HG02938 (cell line): ENCODE data around the gene KXD1.

Experiments
- ATAC-seq: cut with Tn5 transposase; IDR thresholded peaks from one replicate; pipeline ENCODE4 v1.9.1; 2021; ENCODE audit warnings: mild to moderate bottlenecking, moderate library complexity; ENCODE audit not compliant: unreplicated experiment

KXD1 gene

DNA sequence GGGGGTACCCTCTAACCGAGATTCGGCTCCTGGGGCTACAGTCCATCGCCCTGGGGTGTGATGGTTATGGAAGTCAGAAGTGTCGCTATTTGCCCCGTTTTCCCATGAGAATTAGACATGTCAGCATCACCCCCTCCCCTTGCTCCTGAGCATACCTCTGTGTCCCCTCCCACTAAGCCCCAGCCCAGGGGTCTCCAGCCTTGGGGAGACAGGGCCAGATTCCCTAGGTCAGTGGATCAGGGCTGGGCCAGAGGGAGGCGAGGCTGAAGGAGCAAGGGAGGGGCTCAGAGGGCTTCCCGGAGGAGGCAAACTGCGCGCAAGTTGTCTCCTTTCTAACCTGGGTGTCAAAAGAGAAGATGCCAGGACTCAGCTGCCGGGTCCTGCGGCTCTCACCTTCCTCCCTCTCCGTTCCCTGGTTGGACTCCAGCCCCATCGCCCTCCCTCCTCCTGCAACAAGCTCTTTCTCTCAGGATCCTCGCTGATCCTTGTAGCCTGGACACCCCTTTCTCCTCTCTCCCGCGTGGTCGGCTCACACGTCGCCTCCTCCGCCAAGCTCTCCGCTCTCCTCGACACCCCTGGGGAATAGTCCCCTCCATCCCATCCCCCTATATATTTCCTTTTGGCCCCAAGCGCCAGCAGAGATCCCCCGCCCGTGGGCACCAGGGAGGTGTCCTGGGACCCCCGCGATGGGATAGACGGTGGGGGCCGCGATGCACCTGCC is 54.5 kb downstream of the KXD1 start:
- ATAC-seq: no peak

DNA sequence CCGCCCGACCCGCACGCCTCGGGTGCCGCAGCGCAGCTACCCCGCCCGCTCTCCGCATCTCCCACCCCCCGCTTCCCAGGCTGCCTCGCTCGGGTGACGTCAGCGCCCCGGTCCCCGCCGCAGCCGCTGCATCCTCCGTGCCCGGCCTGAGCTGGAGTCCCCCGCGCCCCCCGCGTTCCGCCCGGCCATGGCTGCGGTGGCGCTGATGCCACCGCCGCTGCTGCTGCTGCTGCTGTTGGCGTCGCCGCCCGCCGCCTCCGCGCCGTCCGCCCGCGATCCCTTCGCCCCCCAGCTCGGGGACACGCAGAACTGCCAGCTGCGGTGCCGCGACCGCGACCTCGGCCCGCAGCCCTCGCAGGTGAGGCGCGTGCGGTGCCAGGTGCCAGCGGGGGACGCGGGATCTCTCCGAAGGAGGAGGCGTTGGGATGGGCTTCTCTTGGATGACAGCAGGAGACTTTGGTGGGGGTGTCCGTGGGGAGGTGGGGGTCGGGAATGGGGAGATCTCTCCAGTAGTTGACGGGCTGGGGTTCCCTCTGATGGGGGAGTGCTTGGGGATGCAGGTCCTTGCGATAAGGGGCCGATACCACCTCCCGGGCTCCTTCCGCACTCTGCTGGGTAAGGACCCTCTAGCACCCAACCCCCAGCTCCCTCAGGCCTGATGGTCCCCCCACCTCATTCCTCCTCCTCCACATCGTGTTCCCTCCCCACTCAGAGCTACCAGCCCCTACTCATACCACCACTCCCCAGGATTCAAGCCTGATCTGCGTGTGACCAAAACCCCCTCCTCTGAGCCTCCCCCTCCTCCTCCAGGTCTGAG is 55.3 kb downstream of the KXD1 start, which contains the start of gene TMEM59L:
Gene TMEM59L (plus strand): TSS at position 99 of the 817 bp plus-strand sequence. CDS start 89 bp downstream, at position 188.
- ATAC-seq: no peak

DNA sequence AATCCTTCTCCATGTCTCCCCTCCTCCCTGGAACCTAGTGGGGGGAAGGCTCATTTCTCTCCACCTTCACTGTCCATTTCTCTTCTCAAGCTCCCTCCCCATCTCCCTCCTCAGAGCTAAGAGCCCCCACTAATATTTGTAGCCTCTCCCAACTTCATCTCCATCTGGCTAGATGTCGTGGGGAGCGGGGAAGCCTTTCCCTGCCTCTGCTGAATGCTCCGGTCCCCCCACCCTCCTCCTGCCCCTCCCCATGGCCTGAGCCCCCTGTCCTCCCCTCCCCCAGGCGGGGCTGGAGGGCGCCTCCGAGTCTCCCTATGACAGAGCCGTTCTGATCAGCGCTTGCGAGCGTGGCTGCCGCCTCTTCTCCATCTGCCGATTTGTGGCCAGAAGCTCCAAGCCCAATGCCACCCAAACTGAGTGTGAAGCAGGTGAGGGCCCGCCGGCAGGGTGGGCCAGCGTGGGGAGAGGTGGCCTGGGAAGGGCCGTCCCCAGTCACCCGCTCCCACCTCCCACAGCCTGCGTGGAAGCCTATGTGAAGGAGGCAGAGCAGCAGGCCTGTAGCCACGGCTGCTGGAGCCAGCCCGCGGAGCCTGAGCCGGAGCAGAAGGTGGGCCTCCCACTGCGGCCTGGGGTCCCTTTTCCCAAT is 56.0 kb downstream of the KXD1 start:
- ATAC-seq: no peak

GRCh38 chr19:18616023-18616422 is 58.4 kb downstream of the KXD1 start:
- no peak for ATAC-seq

GRCh38 chr19:18617562-18617961 is 59.9 kb downstream of the KXD1 start:
- ATAC-seq: no peak

DNA sequence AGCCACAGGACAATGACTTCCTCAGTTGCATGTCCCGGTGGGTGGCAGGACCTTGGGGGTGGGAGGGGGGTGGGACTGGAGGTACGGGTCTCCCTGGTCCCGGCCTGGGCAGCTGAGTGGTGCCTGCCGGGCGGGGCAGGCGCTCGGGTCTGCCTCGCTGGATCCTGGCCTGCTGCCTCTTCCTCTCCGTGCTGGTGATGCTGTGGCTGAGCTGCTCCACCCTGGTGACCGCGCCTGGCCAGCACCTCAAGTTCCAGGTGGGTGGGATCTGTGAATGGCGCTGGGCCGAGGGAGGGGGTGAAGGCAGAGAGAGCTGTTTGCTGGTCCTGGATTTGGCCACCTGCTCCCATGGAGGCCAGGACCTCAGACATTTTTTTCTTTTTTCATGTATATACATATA is 60.6 kb downstream of the KXD1 start:
- no peak for ATAC-seq
